GM21515 (cell line): ENCODE measurements around the gene COL9A3.

Experiments
- ATAC-seq: cut with Tn5 transposase; IDR thresholded peaks from one replicate; pipeline ENCODE4 v1.9.1; 2021; ENCODE audit not compliant: unreplicated experiment

The COL9A3 gene

GRCh38 chr20:62890444-62890843 lies 73.6 kb downstream of the COL9A3 start:
- ATAC-seq: no peak
